ENCODE data around the gene PSMB8.
"Not testable (repeated sequence)": the region's sequence is repeated elsewhere in the genome, so short reads cannot be mapped to it uniquely, and the experiment has no call there.

Gene PSMB8

GRCh38 chr6:32836873-32837272 is 7.0 kb downstream of the PSMB8 start:
- DNase-seq: no peak

GRCh38 chr6:32835167-32835893 is 8.5 kb downstream of the PSMB8 start:
- DNase-seq: no peak

GRCh38 chr6:32833664-32834063 is 10.2 kb downstream of the PSMB8 start:
- no peak for DNase-seq

GRCh38 chr6:32832535-32832934 is 11.3 kb downstream of the PSMB8 start:
- DNase-seq: no peak

GRCh38 chr6:32830936-32831335 is 12.9 kb downstream of the PSMB8 start:
- no peak for DNase-seq

GRCh38 chr6:32830017-32830416 is 13.8 kb downstream of the PSMB8 start:
- DNase-seq: no peak

GRCh38 chr6:32829495-32829894 is 14.4 kb downstream of the PSMB8 start:
- DNase-seq: no peak

- no peak for DNase-seq
Measured at GRCh38 chr6:32827025-32827424, 16.8 kb downstream of the PSMB8 start.

GRCh38 chr6:32825966-32826365 is 17.9 kb downstream of the PSMB8 start:
- no peak for DNase-seq

GRCh38 chr6:32819729-32820128 is 24.1 kb downstream of the PSMB8 start:
- DNase-seq: no peak

- no peak for DNase-seq
Measured at GRCh38 chr6:32818867-32819266, 25.0 kb downstream of the PSMB8 start.

- DNase-seq: no peak
Measured at GRCh38 chr6:32816746-32817204, 27.1 kb downstream of the PSMB8 start, which contains the start of gene HLA-DOB. Gene HLA-DOB, minus strand, starts transcription at chr6:32817002. Its CDS starts 51 bp downstream, at chr6:32816951.

- DNase-seq: no peak
Measured at GRCh38 chr6:32815996-32816395, 27.9 kb downstream of the PSMB8 start.

- DNase-seq: no peak
Measured at GRCh38 chr6:32815115-32815514, 28.7 kb downstream of the PSMB8 start.

GRCh38 chr6:32814145-32814544 is 29.7 kb downstream of the PSMB8 start:
- no peak for DNase-seq

GRCh38 chr6:32809171-32809570 is 34.7 kb downstream of the PSMB8 start:
- DNase-seq: no peak

GRCh38 chr6:32807020-32807580 is 36.7 kb downstream of the PSMB8 start:
- no peak for DNase-seq

- not testable (repeated sequence) for DNase-seq
Measured at GRCh38 chr6:32805404-32805803, 38.4 kb downstream of the PSMB8 start.

GRCh38 chr6:32803416-32803815 is 40.4 kb downstream of the PSMB8 start:
- DNase-seq: no peak

GRCh38 chr6:32799740-32800139 is 44.1 kb downstream of the PSMB8 start:
- no peak for DNase-seq

- no peak for DNase-seq
Measured at GRCh38 chr6:32799168-32799567, 44.7 kb downstream of the PSMB8 start.

- DNase-seq: peak; percentile 33
Measured at GRCh38 chr6:32796848-32797776, 46.7 kb downstream of the PSMB8 start.

- no peak for DNase-seq
Measured at GRCh38 chr6:32794510-32794909, 49.3 kb downstream of the PSMB8 start.

Measured in NCI-H2171 treated with DMSO at 0.1 percent for 48 hours (cell line).